Measurements from ENCODE around the gene ARHGAP44. TPM values are rescaled to one million over a fixed set of nuclear protein-coding genes. Genes with fewer than 3 reads are reported as not detected.

ARHGAP44 gene
- total and polyA plus RNA-seq, 2 donors (not counting 1 experiment from before 2014, with no cell fraction given): 0.78 to 11.6 TPM

- no peaks in the 10 kb centered on the region for H3K9me3 ChIP-seq (ENCODE audit: control extremely low read depth in 1 of 3, control insufficient read depth in 2 of 3, insufficient read depth in 1 of 3, low read length in 2 of 3)
- H3K79me2 ChIP-seq (ENCODE audit: control insufficient read depth, insufficient read depth, low read length): no peaks in the 10 kb centered on the region
- POLR2A ChIA-PET: no interaction called here
- no peak overlapping the region for H3K4me2 ChIP-seq (replicated peaks; ENCODE audit: low read depth, low read length, poor library complexity, severe bottlenecking)
- Mint-ChIP-seq H3K9me3 (ENCODE audit: insufficient read depth) (no peaks in the 10 kb centered on the region), H3K27me3 (no peaks in the 10 kb centered on the region), H3K4me1 (no peaks in the 10 kb centered on the region), H3K27ac (no peak overlapping the region), H3K4me3 (no peak overlapping the region)
- TF ChIP-seq EZH2 (IDR thresholded peaks at IDR 0.05; ENCODE audit: borderline replicate concordance, insufficient read depth, low read depth, low read length, poor library complexity, severe bottlenecking): no peak
- TF ChIP-seq, protein P1, sequence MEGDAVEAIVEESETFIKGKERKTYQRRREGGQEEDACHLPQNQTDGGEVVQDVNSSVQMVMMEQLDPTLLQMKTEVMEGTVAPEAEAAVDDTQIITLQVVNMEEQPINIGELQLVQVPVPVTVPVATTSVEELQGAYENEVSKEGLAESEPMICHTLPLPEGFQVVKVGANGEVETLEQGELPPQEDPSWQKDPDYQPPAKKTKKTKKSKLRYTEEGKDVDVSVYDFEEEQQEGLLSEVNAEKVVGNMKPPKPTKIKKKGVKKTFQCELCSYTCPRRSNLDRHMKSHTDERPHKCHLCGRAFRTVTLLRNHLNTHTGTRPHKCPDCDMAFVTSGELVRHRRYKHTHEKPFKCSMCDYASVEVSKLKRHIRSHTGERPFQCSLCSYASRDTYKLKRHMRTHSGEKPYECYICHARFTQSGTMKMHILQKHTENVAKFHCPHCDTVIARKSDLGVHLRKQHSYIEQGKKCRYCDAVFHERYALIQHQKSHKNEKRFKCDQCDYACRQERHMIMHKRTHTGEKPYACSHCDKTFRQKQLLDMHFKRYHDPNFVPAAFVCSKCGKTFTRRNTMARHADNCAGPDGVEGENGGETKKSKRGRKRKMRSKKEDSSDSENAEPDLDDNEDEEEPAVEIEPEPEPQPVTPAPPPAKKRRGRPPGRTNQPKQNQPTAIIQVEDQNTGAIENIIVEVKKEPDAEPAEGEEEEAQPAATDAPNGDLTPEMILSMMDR (IDR thresholded peaks at IDR 0.05): no peak
- no CpG with 5 or more reads among the region's 2 CpGs for WGBS (ENCODE audit: insufficient coverage)
- no peak overlapping the region for H3K4me3 ChIP-seq (ENCODE audit: control extremely low read depth in 1 of 5, extremely low read depth in 1 of 5, insufficient read depth in 1 of 5, low read depth in 2 of 5, low read length in 4 of 5)
- no peak overlapping the region for H2AFZ ChIP-seq (ENCODE audit: insufficient read depth, low read depth, low read length, poor library complexity, severe bottlenecking)
- H3K27ac ChIP-seq (ENCODE audit: low read length in 2 of 2): no peak overlapping the region
- no peak overlapping the region for H3K9ac ChIP-seq (ENCODE audit: low read length)
- intact Hi-C loops (cut with micrococcal nuclease): no loop called here
- CTCF ChIA-PET: no interaction called here
- DNase-seq: no peak
- H3K36me3 ChIP-seq (replicated peaks in 1 of 2; ENCODE audit: control extremely low read depth in 1 of 2, control insufficient read depth in 1 of 2, extremely low read depth in 1 of 2, insufficient read depth in 2 of 2, low read length in 1 of 2): no peaks in the 10 kb centered on the region
- no peaks in the 10 kb centered on the region for H3K27me3 ChIP-seq (replicated peaks in 1 of 4; ENCODE audit: control extremely low read depth in 1 of 4, control insufficient read depth in 3 of 4, insufficient read depth in 4 of 4, low read length in 3 of 4)
- no peaks in the 10 kb centered on the region for H3K4me1 ChIP-seq (ENCODE audit: control insufficient read depth in 2 of 2, insufficient read depth in 2 of 2, low read length in 2 of 2)
- H4K20me1 ChIP-seq (ENCODE audit: control insufficient read depth, insufficient read depth, low read length, poor library complexity, severe bottlenecking): no peaks in the 10 kb centered on the region
- ATAC-seq (ENCODE audit: low read depth): no peak
Observed at GRCh38 chr17:12924614-12925013, 135.3 kb downstream of the ARHGAP44 start.

- TF ChIP-seq EZH2 (IDR thresholded peaks at IDR 0.05; ENCODE audit: borderline replicate concordance, insufficient read depth, low read depth, low read length, poor library complexity, severe bottlenecking): no peak
- TF ChIP-seq, protein P1 (IDR thresholded peaks at IDR 0.05): no peak
- Mint-ChIP-seq H3K4me3 (no peak overlapping the region), H3K27me3 (no peaks in the 10 kb centered on the region), H3K4me1 (no peaks in the 10 kb centered on the region), H3K27ac (no peak overlapping the region), H3K9me3 (ENCODE audit: insufficient read depth) (no peaks in the 10 kb centered on the region)
- Histone ChIP-seq H3K27me3 (replicated peaks in 1 of 4; ENCODE audit: control extremely low read depth in 1 of 4, control insufficient read depth in 3 of 4, insufficient read depth in 4 of 4, low read length in 3 of 4) (no peaks in the 10 kb centered on the region), H3K4me3 (ENCODE audit: control extremely low read depth in 1 of 5, extremely low read depth in 1 of 5, insufficient read depth in 1 of 5, low read depth in 2 of 5, low read length in 4 of 5) (no peak overlapping the region), H3K79me2 (ENCODE audit: control insufficient read depth, insufficient read depth, low read length) (no peaks in the 10 kb centered on the region), H3K4me2 (replicated peaks; ENCODE audit: low read depth, low read length, poor library complexity, severe bottlenecking) (no peak overlapping the region), H3K4me1 (ENCODE audit: control insufficient read depth in 2 of 2, insufficient read depth in 2 of 2, low read length in 2 of 2) (no peaks in the 10 kb centered on the region), H2AFZ (ENCODE audit: insufficient read depth, low read depth, low read length, poor library complexity, severe bottlenecking) (no peak overlapping the region), H3K36me3 (replicated peaks in 1 of 2; ENCODE audit: control extremely low read depth in 1 of 2, control insufficient read depth in 1 of 2, extremely low read depth in 1 of 2, insufficient read depth in 2 of 2, low read length in 1 of 2) (no peaks in the 10 kb centered on the region), H3K9ac (ENCODE audit: low read length) (no peak overlapping the region), H4K20me1 (ENCODE audit: control insufficient read depth, insufficient read depth, low read length, poor library complexity, severe bottlenecking) (no peaks in the 10 kb centered on the region), H3K27ac (ENCODE audit: low read length in 2 of 2) (no peak overlapping the region), H3K9me3 (ENCODE audit: control extremely low read depth in 1 of 3, control insufficient read depth in 2 of 3, insufficient read depth in 1 of 3, low read length in 2 of 3) (no peaks in the 10 kb centered on the region)
- intact Hi-C loops (cut with micrococcal nuclease): no loop called here
- ChIA-PET CTCF (interaction anchor here (5.0 kb wide), 1 partner anchor 76 kb away, joined by 37 read pairs; no protein-coding TSS in a partner anchor), POLR2A (no interaction called here)
- no peak for ATAC-seq (ENCODE audit: low read depth)
- DNase-seq: no peak
- 100% methylated on average over 1 of the region's 1 CpG for WGBS (ENCODE audit: insufficient coverage)
Observed at GRCh38 chr17:12927001-12927400, 137.7 kb downstream of the ARHGAP44 start.

All from B cell (primary cell).